ENCODE results near the gene SLC4A1AP.

Gene SLC4A1AP

GRCh38 chr2:27703638-27704341, 40.1 kb downstream of the SLC4A1AP start:
- no peak overlapping the region for H3K4me3 ChIP-seq (ENCODE audit: extremely low read depth, insufficient read depth, low read length, poor library complexity, severe bottlenecking)
- no peaks in the 10 kb centered on the region for H3K9me3 ChIP-seq (ENCODE audit: control insufficient read depth, low read length)
- 25 to 29% methylated on average over 4 to 6 of the region's 9 CpGs for WGBS, 2 experiments (ENCODE audit: insufficient coverage in 2 of 2)
- peak overlapping the region; percentile 6 for H3K27ac ChIP-seq (ENCODE audit: low read depth, low read length, severe bottlenecking)
- H3K36me3 ChIP-seq (ENCODE audit: control insufficient read depth, insufficient read depth, low read length) = no peaks in the 10 kb centered on the region
- peaks cover 25% of the 10 kb centered on the region for H3K4me1 ChIP-seq (ENCODE audit: control insufficient read depth, insufficient read depth, low read length, poor library complexity, severe bottlenecking)

- no peaks in the 10 kb centered on the region for H3K36me3 ChIP-seq (ENCODE audit: control insufficient read depth, insufficient read depth, low read length)
- 86 to 90% methylated on average over 1 to 3 of the region's 5 CpGs for WGBS, 2 experiments (ENCODE audit: insufficient coverage in 2 of 2)
- H3K4me3 ChIP-seq (ENCODE audit: extremely low read depth, insufficient read depth, low read length, poor library complexity, severe bottlenecking) = no peak overlapping the region
- H3K27ac ChIP-seq (ENCODE audit: low read depth, low read length, severe bottlenecking) = no peak overlapping the region
- no peaks in the 10 kb centered on the region for H3K9me3 ChIP-seq (ENCODE audit: control insufficient read depth, low read length)
- peaks cover 25% of the 10 kb centered on the region for H3K4me1 ChIP-seq (ENCODE audit: control insufficient read depth, insufficient read depth, low read length, poor library complexity, severe bottlenecking)
Measured at GRCh38 chr2:27704342-27704876, 40.7 kb downstream of the SLC4A1AP start.

GRCh38 chr2:27705851-27706622, 42.3 kb downstream of the SLC4A1AP start:
- 92% methylated on average over 3 of the region's 4 CpGs; no CpG with 5 or more reads in 1 of the 2 experiments for WGBS, 2 experiments (ENCODE audit: insufficient coverage in 2 of 2)
- peaks cover 30% of the 10 kb centered on the region for H3K4me1 ChIP-seq (ENCODE audit: control insufficient read depth, insufficient read depth, low read length, poor library complexity, severe bottlenecking)

GRCh38 chr2:27707462-27708256, 44.0 kb downstream of the SLC4A1AP start:
- Histone ChIP-seq H3K9me3 (ENCODE audit: control insufficient read depth, low read length) (no peaks in the 10 kb centered on the region), H3K4me1 (ENCODE audit: control insufficient read depth, insufficient read depth, low read length, poor library complexity, severe bottlenecking) (peaks cover 26% of the 10 kb centered on the region), H3K4me3 (ENCODE audit: extremely low read depth, insufficient read depth, low read length, poor library complexity, severe bottlenecking) (no peak overlapping the region), H3K27ac (ENCODE audit: low read depth, low read length, severe bottlenecking) (no peak overlapping the region), H3K36me3 (ENCODE audit: control insufficient read depth, insufficient read depth, low read length) (no peaks in the 10 kb centered on the region)
- WGBS, 2 experiments (ENCODE audit: insufficient coverage in 2 of 2) = 87 to 100% methylated on average over 7 of the region's 9 CpGs

More at GRCh38 chr2:27705851-27706622, 42.3 kb downstream of the SLC4A1AP start:
- no peak overlapping the region for H3K4me3 ChIP-seq (ENCODE audit: extremely low read depth, insufficient read depth, low read length, poor library complexity, severe bottlenecking)
- H3K36me3 ChIP-seq (ENCODE audit: control insufficient read depth, insufficient read depth, low read length) = no peaks in the 10 kb centered on the region
- peak overlapping the region; percentile 67 for H3K27ac ChIP-seq (ENCODE audit: low read depth, low read length, severe bottlenecking)
- no peaks in the 10 kb centered on the region for H3K9me3 ChIP-seq (ENCODE audit: control insufficient read depth, low read length)

- Histone ChIP-seq H3K27ac (ENCODE audit: low read depth, low read length, severe bottlenecking) (no peak overlapping the region), H3K4me3 (ENCODE audit: extremely low read depth, insufficient read depth, low read length, poor library complexity, severe bottlenecking) (no peak overlapping the region), H3K4me1 (ENCODE audit: control insufficient read depth, insufficient read depth, low read length, poor library complexity, severe bottlenecking) (peaks cover 21% of the 10 kb centered on the region), H3K36me3 (ENCODE audit: control insufficient read depth, insufficient read depth, low read length) (no peaks in the 10 kb centered on the region), H3K9me3 (ENCODE audit: control insufficient read depth, low read length) (no peaks in the 10 kb centered on the region)
- WGBS, 2 experiments (ENCODE audit: insufficient coverage in 2 of 2) = 93 to 100% methylated on average over 3 to 7 of the region's 7 CpGs
Measured at GRCh38 chr2:27708257-27708654, 44.6 kb downstream of the SLC4A1AP start.

GRCh38 chr2:27708666-27709065, 45.0 kb downstream of the SLC4A1AP start:
- Histone ChIP-seq H3K27ac (ENCODE audit: low read depth, low read length, severe bottlenecking) (no peak overlapping the region), H3K36me3 (ENCODE audit: control insufficient read depth, insufficient read depth, low read length) (no peaks in the 10 kb centered on the region), H3K4me3 (ENCODE audit: extremely low read depth, insufficient read depth, low read length, poor library complexity, severe bottlenecking) (no peak overlapping the region), H3K9me3 (ENCODE audit: control insufficient read depth, low read length) (no peaks in the 10 kb centered on the region), H3K4me1 (ENCODE audit: control insufficient read depth, insufficient read depth, low read length, poor library complexity, severe bottlenecking) (peaks cover 17% of the 10 kb centered on the region)
- WGBS, 2 experiments (ENCODE audit: insufficient coverage in 2 of 2) = no CpG with 5 or more reads among the region's 3 CpGs

GRCh38 chr2:27709326-27709725, 45.6 kb downstream of the SLC4A1AP start:
- Histone ChIP-seq H3K27ac (ENCODE audit: low read depth, low read length, severe bottlenecking) (no peak overlapping the region), H3K4me1 (ENCODE audit: control insufficient read depth, insufficient read depth, low read length, poor library complexity, severe bottlenecking) (peaks cover 19% of the 10 kb centered on the region), H3K36me3 (ENCODE audit: control insufficient read depth, insufficient read depth, low read length) (no peaks in the 10 kb centered on the region), H3K9me3 (ENCODE audit: control insufficient read depth, low read length) (no peaks in the 10 kb centered on the region), H3K4me3 (ENCODE audit: extremely low read depth, insufficient read depth, low read length, poor library complexity, severe bottlenecking) (no peak overlapping the region)
- whole genome bisulfite sequencing, 2 experiments (ENCODE audit: insufficient coverage in 2 of 2) = 57 to 82% methylated on average over 1 to 2 of the region's 2 CpGs

GRCh38 chr2:27709960-27710575, 46.4 kb downstream of the SLC4A1AP start:
- H3K36me3 ChIP-seq (ENCODE audit: control insufficient read depth, insufficient read depth, low read length) = no peaks in the 10 kb centered on the region
- H3K4me3 ChIP-seq (ENCODE audit: extremely low read depth, insufficient read depth, low read length, poor library complexity, severe bottlenecking) = no peak overlapping the region
- H3K27ac ChIP-seq (ENCODE audit: low read depth, low read length, severe bottlenecking) = no peak overlapping the region
- peaks cover 20% of the 10 kb centered on the region for H3K4me1 ChIP-seq (ENCODE audit: control insufficient read depth, insufficient read depth, low read length, poor library complexity, severe bottlenecking)
- 84 to 96% methylated on average over 3 to 5 of the region's 7 CpGs for WGBS, 2 experiments (ENCODE audit: insufficient coverage in 2 of 2)
- H3K9me3 ChIP-seq (ENCODE audit: control insufficient read depth, low read length) = no peaks in the 10 kb centered on the region

- Histone ChIP-seq H3K4me3 (ENCODE audit: extremely low read depth, insufficient read depth, low read length, poor library complexity, severe bottlenecking) (no peak overlapping the region), H3K4me1 (ENCODE audit: control insufficient read depth, insufficient read depth, low read length, poor library complexity, severe bottlenecking) (peaks cover 18% of the 10 kb centered on the region), H3K9me3 (ENCODE audit: control insufficient read depth, low read length) (no peaks in the 10 kb centered on the region), H3K27ac (ENCODE audit: low read depth, low read length, severe bottlenecking) (no peak overlapping the region), H3K36me3 (ENCODE audit: control insufficient read depth, insufficient read depth, low read length) (no peaks in the 10 kb centered on the region)
- 91 to 94% methylated on average over 5 of the region's 8 CpGs for WGBS, 2 experiments (ENCODE audit: insufficient coverage in 2 of 2)
Measured at GRCh38 chr2:27710640-27711430, 47.1 kb downstream of the SLC4A1AP start.
